HEK293 (cell line): ENCODE measurements around the gene PRR19.

ENCODE experiments used
- KLF7 ChIP-seq: fragments of 450-650 bp; formaldehyde crosslinking; IDR thresholded peaks from 2 replicates; pipeline ENCODE4 v1.5.1; 2016; ENCODE audit warnings: missing biosample characterization, missing genetic modification characterization, borderline replicate concordance
- RBAK ChIP-seq: fragments of 450-650 bp; formaldehyde crosslinking; IDR thresholded peaks from 2 replicates; pipeline ENCODE4 v1.5.1; 2016; ENCODE audit warnings: missing biosample characterization, missing genetic modification characterization
- SP7 ChIP-seq: fragments of 450-650 bp; formaldehyde crosslinking; IDR thresholded peaks from 2 replicates; pipeline ENCODE4 v1.5.1; 2016; ENCODE audit warnings: missing biosample characterization, missing genetic modification characterization
- YY2 ChIP-seq: fragments of 450-650 bp; formaldehyde crosslinking; IDR thresholded peaks from 2 replicates; pipeline ENCODE4 v1.5.1; 2016; ENCODE audit warnings: missing biosample characterization, missing genetic modification characterization
- ZBTB21 ChIP-seq: fragments of 450-650 bp; formaldehyde crosslinking; IDR thresholded peaks from 2 replicates; pipeline ENCODE4 v1.5.1; 2017; ENCODE audit warnings: missing biosample characterization, missing genetic modification characterization
- ZIC2 ChIP-seq: fragments of 450-650 bp; formaldehyde crosslinking; IDR thresholded peaks from 2 replicates; pipeline ENCODE4 v1.5.1; 2016; ENCODE audit warnings: missing biosample characterization, missing genetic modification characterization
- ZNF132 ChIP-seq: fragments of 450-650 bp; formaldehyde crosslinking; IDR thresholded peaks from 2 replicates; pipeline ENCODE4 v1.5.1; 2017; ENCODE audit warnings: missing biosample characterization, missing genetic modification characterization, borderline replicate concordance
- ZNF16 ChIP-seq: fragments of 450-650 bp; formaldehyde crosslinking; IDR thresholded peaks from 2 replicates; pipeline ENCODE4 v1.5.1; 2016; ENCODE audit warnings: low read depth, missing biosample characterization, missing genetic modification characterization
- ZNF214 ChIP-seq: fragments of 450-650 bp; formaldehyde crosslinking; IDR thresholded peaks from 2 replicates; pipeline ENCODE4 v1.5.1; 2017; ENCODE audit warnings: missing biosample characterization, mild to moderate bottlenecking, missing genetic modification characterization, borderline replicate concordance
- ZNF221 ChIP-seq: fragments of 450-650 bp; formaldehyde crosslinking; IDR thresholded peaks from 2 replicates; pipeline ENCODE4 v1.5.1; 2017; ENCODE audit warnings: missing biosample characterization, missing genetic modification characterization, borderline replicate concordance
- ZNF24 ChIP-seq: fragments of 450-650 bp; formaldehyde crosslinking; IDR thresholded peaks from 2 replicates; pipeline ENCODE4 v1.5.1; 2016; ENCODE audit warnings: missing biosample characterization, missing genetic modification characterization
- ZNF341 ChIP-seq: fragments of 450-650 bp; formaldehyde crosslinking; IDR thresholded peaks from 2 replicates; pipeline ENCODE4; 2016; ENCODE audit warnings: low read depth, missing biosample characterization, missing genetic modification characterization
- ZNF366 ChIP-seq: fragments of 450-650 bp; formaldehyde crosslinking; conservative IDR thresholded peaks from 2 replicates; pipeline ENCODE4 v1.5.1; 2016; ENCODE audit warnings: missing biosample characterization, missing genetic modification characterization
- ZNF433 ChIP-seq: fragments of 450-650 bp; formaldehyde crosslinking; IDR thresholded peaks from 2 replicates; pipeline ENCODE4 v1.5.1; 2016; ENCODE audit warnings: missing biosample characterization, missing genetic modification characterization, low read depth
- ZNF544 ChIP-seq: fragments of 450-650 bp; formaldehyde crosslinking; IDR thresholded peaks from 2 replicates; pipeline ENCODE4 v1.5.0; 2017; ENCODE audit warnings: missing biosample characterization, missing genetic modification characterization
- ZNF560 ChIP-seq: fragments of 450-650 bp; formaldehyde crosslinking; IDR thresholded peaks from 2 replicates; pipeline ENCODE4 v1.5.1; 2017; ENCODE audit warnings: missing biosample characterization, missing genetic modification characterization, borderline replicate concordance
- ZNF585B ChIP-seq: fragments of 450-650 bp; formaldehyde crosslinking; IDR thresholded peaks from 2 replicates; pipeline ENCODE4 v1.5.1; 2016; ENCODE audit warnings: missing biosample characterization, missing genetic modification characterization
- ZNF623 ChIP-seq: fragments of 450-650 bp; formaldehyde crosslinking; IDR thresholded peaks from 2 replicates; pipeline ENCODE4 v1.5.1; 2016; ENCODE audit warnings: missing biosample characterization, missing genetic modification characterization
- ZNF626 ChIP-seq: fragments of 450-650 bp; sonication (Bioruptor Pico); formaldehyde crosslinking; IDR thresholded peaks from 2 replicates; pipeline ENCODE4 v1.5.1; 2018; ENCODE audit warnings: missing biosample characterization, missing genetic modification characterization, inconsistent platforms
- ZNF629 ChIP-seq: fragments of 450-650 bp; formaldehyde crosslinking; IDR thresholded peaks from 2 replicates; pipeline ENCODE4 v1.5.1; 2017; ENCODE audit warnings: missing biosample characterization, missing genetic modification characterization
- ZNF660 ChIP-seq: fragments of 450-650 bp; IDR thresholded peaks from 2 replicates; pipeline ENCODE4 v1.5.1; 2018; ENCODE audit warnings: missing biosample characterization, mild to moderate bottlenecking, missing genetic modification characterization
- ZNF777 ChIP-seq: fragments of 450-650 bp; formaldehyde crosslinking; IDR thresholded peaks from 2 replicates; pipeline ENCODE4 v1.5.1; 2017; ENCODE audit warnings: missing biosample characterization, missing genetic modification characterization, borderline replicate concordance
- ZNF785 ChIP-seq: fragments of 450-650 bp; formaldehyde crosslinking; IDR thresholded peaks from 2 replicates; pipeline ENCODE4 v1.5.1; 2016; ENCODE audit warnings: missing biosample characterization, missing genetic modification characterization
- TF ChIP-seq, protein P1 (sequence below): fragments of 450-650 bp; formaldehyde crosslinking; IDR thresholded peaks from 2 replicates; pipeline ENCODE4 v1.5.1; 2016; ENCODE audit warnings: missing biosample characterization, missing genetic modification characterization, borderline replicate concordance
- TF ChIP-seq, protein P2 (sequence below): fragments of 450-650 bp; formaldehyde crosslinking; IDR thresholded peaks from 2 replicates; pipeline ENCODE4 v1.5.1; 2016; ENCODE audit warnings: missing biosample characterization, missing genetic modification characterization
- TF ChIP-seq, protein P3 (sequence below): fragments of 450-650 bp; formaldehyde crosslinking; IDR thresholded peaks from 2 replicates; pipeline ENCODE4 v1.5.1; 2016; ENCODE audit warnings: missing biosample characterization, missing genetic modification characterization
- TF ChIP-seq, protein P4 (sequence below): fragments of 450-650 bp; formaldehyde crosslinking; IDR thresholded peaks from 2 replicates; pipeline ENCODE4 v1.5.1; 2016; ENCODE audit warnings: missing biosample characterization, missing genetic modification characterization
- TF ChIP-seq, protein P5 (sequence below): fragments of 450-650 bp; formaldehyde crosslinking; IDR thresholded peaks from 2 replicates; pipeline ENCODE4 v1.5.1; 2016; ENCODE audit warnings: missing biosample characterization, missing genetic modification characterization

The PRR19 gene

DNA sequence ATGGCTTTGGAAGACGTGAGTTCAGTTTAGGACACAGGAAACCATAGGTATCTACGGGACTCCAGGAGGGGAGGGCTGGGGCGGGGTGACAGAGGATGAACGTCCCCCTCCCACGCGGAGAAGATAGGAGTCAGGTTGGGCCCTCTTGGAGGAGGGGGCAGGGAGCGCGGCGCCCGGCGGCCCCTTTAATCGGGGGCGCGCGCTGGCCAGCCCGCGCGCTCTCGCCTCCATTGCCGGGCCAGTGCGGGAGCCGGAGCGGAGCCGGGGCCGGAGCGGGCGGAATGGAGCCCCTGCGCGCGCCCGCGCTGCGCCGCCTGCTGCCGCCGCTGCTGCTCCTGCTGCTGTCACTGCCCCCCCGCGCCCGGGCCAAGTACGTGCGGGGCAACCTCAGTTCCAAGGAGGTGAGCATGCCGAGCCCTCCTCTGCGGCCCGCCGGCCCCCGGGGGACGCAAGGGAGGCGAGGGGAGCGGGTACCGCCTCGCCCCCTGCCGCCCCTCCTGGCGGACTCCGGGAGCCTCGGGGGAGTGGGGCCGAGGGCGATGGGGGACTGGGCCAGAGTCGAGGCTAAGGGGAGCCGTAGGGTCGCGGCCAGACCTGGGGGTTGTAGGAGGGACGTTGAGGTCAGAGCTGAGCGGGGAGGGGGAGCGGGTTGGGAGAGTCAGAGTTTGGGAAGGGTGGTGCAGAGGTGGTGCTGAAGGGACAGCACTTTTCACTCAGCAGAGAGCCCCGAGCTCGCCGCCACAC lies 11.3 kb downstream of the PRR19 start, which contains the start of gene TMEM145 (continued):
- TF ChIP-seq, protein P1, sequence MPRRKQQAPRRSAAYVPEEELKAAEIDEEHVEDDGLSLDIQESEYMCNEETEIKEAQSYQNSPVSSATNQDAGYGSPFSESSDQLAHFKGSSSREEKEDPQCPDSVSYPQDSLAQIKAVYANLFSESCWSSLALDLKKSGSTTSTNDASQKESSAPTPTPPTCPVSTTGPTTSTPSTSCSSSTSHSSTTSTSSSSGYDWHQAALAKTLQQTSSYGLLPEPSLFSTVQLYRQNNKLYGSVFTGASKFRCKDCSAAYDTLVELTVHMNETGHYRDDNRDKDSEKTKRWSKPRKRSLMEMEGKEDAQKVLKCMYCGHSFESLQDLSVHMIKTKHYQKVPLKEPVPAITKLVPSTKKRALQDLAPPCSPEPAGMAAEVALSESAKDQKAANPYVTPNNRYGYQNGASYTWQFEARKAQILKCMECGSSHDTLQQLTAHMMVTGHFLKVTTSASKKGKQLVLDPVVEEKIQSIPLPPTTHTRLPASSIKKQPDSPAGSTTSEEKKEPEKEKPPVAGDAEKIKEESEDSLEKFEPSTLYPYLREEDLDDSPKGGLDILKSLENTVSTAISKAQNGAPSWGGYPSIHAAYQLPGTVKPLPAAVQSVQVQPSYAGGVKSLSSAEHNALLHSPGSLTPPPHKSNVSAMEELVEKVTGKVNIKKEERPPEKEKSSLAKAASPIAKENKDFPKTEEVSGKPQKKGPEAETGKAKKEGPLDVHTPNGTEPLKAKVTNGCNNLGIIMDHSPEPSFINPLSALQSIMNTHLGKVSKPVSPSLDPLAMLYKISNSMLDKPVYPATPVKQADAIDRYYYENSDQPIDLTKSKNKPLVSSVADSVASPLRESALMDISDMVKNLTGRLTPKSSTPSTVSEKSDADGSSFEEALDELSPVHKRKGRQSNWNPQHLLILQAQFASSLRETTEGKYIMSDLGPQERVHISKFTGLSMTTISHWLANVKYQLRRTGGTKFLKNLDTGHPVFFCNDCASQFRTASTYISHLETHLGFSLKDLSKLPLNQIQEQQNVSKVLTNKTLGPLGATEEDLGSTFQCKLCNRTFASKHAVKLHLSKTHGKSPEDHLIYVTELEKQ (tag by site-specific recombination), result no peak
- TF ChIP-seq YY2 (no peak), ZNF132 (tag by site-specific recombination) (no peak), ZNF221 (tag by site-specific recombination) (no peak), ZNF626 (no peak), ZIC2 (tag by site-specific recombination) (peak; percentile 75), ZNF433 (tag by site-specific recombination) (no peak), ZNF660 (peak; percentile 82; the same call in 1 of the 2 replicates), KLF7 (no peak), ZNF629 (tag by site-specific recombination) (no peak; the same call in 1 of the 2 replicates), ZNF560 (tag by site-specific recombination) (no peak), RBAK (tag by site-specific recombination) (no peak), ZNF777 (peak; percentile 42; the same call in 1 of the 2 replicates), ZNF785 (tag by site-specific recombination) (peak; percentile 44; the same call in 1 of the 2 replicates), ZNF623 (tag by site-specific recombination) (no peak), SP7 (tag by site-specific recombination) (no peak; the same call in 1 of the 2 replicates), ZNF16 (tag by site-specific recombination) (no peak), ZNF214 (tag by site-specific recombination) (no peak), ZNF341 (tag by site-specific recombination) (peak; percentile 97), ZBTB21 (tag by site-specific recombination) (no peak), ZNF366 (tag by site-specific recombination) (no peak), ZNF24 (tag by site-specific recombination) (no peak), ZNF544 (tag by site-specific recombination) (no peak), ZNF585B (tag by site-specific recombination) (no peak)
- TF ChIP-seq, protein P2, sequence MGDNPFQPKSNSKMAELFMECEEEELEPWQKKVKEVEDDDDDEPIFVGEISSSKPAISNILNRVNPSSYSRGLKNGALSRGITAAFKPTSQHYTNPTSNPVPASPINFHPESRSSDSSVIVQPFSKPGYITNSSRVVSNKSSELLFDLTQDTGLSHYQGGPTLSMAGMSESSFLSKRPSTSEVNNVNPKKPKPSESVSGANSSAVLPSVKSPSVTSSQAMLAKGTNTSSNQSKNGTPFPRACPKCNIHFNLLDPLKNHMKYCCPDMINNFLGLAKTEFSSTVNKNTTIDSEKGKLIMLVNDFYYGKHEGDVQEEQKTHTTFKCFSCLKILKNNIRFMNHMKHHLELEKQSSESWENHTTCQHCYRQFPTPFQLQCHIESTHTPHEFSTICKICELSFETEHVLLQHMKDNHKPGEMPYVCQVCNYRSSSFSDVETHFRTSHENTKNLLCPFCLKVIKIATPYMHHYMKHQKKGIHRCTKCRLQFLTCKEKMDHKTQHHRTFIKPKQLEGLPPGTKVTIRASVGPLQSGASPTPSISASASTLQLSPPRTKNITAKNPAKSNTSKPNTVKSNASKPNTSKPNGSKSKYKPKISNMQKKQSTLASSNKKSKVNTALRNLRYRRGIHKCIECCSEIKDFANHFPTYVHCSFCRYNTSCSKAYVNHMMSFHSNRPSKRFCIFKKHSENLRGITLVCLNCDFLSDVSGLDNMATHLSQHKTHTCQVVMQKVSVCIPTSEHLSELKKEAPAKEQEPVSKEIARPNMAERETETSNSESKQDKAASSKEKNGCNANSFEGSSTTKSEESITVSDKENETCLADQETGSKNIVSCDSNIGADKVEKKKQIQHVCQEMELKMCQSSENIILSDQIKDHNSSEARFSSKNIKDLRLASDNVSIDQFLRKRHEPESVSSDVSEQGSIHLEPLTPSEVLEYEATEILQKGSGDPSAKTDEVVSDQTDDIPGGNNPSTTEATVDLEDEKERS (tag by site-specific recombination), result no peak
- TF ChIP-seq, protein P3, sequence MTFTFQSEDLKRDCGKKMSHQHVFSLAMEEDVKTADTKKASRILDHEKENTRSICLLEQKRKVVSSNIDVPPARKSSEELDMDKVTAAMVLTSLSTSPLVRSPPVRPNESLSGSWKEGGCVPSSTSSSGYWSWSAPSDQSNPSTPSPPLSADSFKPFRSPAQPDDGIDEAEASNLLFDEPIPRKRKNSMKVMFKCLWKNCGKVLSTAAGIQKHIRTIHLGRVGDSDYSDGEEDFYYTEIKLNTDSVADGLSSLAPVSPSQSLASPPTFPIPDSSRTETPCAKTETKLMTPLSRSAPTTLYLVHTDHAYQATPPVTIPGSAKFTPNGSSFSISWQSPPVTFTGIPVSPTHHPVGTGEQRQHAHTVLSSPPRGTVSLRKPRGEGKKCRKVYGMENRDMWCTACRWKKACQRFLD (tag by site-specific recombination), result no peak
- TF ChIP-seq, protein P4, sequence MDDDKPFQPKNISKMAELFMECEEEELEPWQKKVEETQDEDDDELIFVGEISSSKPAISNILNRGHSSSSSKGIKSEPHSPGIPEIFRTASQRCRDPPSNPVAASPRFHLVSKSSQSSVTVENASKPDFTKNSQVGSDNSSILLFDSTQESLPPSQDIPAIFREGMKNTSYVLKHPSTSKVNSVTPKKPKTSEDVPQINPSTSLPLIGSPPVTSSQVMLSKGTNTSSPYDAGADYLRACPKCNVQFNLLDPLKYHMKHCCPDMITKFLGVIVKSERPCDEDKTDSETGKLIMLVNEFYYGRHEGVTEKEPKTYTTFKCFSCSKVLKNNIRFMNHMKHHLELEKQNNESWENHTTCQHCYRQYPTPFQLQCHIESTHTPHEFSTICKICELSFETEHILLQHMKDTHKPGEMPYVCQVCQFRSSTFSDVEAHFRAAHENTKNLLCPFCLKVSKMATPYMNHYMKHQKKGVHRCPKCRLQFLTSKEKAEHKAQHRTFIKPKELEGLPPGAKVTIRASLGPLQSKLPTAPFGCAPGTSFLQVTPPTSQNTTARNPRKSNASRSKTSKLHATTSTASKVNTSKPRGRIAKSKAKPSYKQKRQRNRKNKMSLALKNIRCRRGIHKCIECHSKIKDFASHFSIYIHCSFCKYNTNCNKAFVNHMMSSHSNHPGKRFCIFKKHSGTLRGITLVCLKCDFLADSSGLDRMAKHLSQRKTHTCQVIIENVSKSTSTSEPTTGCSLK, result no peak
- TF ChIP-seq, protein P5, sequence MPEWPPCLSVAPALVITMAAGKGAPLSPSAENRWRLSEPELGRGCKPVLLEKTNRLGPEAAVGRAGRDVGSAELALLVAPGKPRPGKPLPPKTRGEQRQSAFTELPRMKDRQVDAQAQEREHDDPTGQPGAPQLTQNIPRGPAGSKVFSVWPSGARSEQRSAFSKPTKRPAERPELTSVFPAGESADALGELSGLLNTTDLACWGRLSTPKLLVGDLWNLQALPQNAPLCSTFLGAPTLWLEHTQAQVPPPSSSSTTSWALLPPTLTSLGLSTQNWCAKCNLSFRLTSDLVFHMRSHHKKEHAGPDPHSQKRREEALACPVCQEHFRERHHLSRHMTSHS, result no peak
